Effector CD8-positive, alpha-beta T cell (primary cell): Measurements from ENCODE around the gene JADE2.
A peak's percentile ranks its signal among the peaks of the same experiment; 100 is the strongest.

Experiments
- DNase-seq: peaks from one replicate; lab custom pipeline; 2025; lab: John Stamatoyannopoulos, UW

Gene JADE2

DNA sequence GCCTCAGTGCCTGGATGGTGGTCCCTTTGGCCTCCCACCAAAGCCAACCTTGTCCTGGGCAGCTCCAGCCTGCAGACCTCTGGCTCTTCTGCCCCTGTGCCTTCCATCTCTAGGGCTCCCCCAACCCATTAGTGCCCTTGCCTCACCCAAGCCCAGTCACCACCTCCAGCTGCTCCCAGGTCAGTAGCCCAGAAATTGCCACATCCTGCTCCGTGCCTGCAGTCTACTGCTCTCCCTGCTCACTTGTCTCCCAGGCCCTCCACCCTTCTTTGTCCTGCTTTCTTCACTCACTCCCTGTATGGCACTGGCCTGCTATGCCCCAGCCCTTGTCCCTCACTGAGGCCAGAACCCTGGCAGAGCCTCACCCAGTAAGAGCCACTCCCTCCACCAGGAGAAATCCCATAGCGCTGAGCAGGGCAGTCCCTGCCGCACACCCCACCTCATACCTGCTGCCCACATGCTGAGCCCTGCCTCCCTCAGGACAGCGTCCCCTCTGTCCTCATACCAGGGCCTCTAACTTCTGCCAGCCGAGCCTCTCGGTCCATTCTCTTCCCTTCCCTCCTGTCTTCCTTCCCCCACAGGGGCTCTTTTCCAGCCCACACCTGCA, 44.4 kb downstream of the JADE2 start:
- DNase-seq: no peak

DNA sequence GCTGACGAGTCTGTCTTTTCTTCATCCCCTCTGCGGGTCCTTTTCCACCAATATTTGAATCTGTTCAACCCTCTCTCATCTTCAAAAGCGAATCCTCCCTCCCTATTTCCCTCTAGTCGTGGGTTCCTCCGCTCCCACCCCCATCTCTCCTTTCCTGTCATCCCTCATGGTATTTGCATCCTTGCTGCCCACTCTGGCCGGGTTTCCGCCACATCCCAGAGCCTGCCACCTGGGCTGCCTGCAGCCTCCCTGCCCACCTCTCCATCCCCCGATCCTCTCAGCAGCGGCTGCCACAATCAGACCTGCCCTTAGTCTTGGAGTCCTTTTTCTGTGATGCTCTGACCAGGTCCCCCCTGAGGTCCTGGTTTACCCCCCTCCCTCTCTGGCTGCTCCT, 44.9 kb downstream of the JADE2 start:
- no peak for DNase-seq

DNA sequence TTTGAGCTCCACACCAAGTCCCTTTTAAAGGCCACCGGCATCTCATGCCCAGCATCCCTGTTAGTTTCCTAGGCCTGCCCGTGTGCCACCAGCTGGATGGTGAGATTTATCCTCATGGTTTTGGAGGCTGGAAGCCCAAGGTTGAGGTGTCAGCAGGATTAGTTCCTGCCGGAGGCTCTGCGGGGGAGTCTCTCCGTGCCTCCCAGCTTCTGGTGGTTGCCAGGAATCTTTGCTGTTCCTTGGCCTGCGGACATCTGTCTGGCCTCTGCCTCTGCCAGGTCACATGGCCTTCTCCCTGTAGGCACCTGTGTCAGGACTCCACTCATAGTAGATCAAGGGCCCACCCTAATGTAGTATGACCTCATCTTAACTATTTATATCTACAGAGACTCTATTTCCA, 45.4 kb downstream of the JADE2 start:
- no peak for DNase-seq

DNA sequence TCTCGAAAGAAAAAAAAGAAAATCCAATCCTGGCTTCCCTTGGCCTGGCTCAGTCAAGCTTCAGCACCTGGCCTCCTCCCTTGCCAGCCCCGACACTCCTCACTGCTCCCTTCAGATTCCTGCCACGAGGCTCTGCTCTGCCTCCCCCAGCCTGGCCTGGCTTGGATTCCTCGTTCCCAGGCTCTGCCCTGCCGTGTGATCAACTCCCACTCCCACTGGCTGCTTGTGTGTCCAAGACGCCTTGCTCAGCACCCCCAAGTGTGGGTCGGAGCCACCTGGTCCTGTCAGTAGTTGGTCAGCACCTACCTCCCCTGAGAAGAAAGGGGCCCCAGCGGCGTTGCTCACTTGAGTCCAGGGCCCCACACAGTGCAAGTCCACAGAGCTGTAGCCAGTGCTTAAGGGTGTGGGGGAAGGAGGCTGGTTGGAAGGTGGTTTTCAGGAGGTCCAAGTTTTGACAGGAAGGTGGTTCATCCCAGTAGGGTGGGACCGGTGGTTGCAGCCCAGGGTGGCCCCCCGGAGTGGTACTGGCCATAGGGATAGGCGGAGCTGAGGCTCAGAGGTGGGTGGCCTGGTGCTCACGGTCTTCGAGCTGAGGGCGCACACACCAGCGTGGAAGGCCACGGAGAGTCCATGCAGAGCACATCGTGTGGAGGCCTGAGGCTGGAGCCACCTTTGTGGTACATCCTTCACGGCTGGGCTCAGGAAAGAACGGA, 46.4 kb downstream of the JADE2 start:
- DNase-seq: no peak

DNA sequence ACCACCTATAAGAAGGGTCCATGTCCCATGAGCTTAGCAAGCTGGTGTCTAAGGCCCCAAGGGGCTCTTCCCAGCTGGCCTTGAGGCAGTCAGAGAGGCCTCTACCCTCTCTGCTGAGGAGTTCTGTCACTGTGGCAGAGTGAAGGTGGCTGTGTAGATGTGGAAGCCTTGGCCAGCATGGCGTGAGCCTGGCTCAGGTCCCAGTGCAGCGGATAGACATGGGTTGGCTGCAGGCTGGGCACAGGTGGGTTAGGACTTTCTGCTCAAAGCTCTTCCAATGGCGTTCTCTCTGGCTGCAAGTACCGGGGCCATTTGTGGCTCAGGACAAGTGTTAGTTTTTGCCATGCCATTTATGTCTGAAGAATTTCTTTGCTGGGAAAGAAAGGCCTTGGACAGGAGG, 47.3 kb downstream of the JADE2 start:
- no peak for DNase-seq

DNA sequence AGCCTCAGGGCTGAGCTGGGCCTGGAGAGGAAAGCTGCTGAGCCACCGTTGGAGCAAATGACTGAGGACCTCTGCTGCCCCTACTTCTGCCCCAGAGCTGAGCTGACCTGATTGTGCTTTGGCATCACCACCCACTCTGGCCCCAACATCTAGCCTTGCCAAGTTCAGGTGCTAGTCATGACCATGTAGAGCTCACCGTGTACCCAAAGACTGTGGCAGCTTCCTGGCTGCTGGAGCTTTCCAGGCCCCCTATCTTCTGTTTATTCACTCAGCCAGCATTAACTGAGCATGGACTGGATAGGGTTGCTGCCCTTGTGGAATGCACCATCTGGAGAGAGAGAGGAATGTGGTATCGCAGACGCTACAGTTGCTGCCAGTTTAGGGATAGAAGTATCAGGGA, 49.1 kb downstream of the JADE2 start:
- no peak for DNase-seq

DNA sequence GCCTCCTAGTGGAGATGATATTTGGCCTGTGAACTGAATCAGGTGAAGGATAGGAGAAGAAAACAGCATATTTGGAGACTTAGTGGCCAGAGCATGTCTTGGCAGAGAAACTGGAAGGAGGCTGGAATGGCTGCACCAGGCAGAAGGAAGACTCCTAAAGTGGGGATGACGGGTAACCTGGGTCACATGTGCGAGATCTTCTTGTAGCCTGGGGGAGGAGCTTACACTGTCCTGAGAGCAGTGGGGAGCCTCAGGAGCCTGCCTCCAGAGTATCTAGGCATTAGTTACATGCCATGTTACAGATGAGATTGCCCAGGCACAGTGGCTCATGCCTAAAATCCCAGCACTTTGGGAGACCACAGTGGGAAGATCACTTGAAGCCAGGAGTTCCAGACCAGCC, 49.8 kb downstream of the JADE2 start:
- DNase-seq: no peak

DNA sequence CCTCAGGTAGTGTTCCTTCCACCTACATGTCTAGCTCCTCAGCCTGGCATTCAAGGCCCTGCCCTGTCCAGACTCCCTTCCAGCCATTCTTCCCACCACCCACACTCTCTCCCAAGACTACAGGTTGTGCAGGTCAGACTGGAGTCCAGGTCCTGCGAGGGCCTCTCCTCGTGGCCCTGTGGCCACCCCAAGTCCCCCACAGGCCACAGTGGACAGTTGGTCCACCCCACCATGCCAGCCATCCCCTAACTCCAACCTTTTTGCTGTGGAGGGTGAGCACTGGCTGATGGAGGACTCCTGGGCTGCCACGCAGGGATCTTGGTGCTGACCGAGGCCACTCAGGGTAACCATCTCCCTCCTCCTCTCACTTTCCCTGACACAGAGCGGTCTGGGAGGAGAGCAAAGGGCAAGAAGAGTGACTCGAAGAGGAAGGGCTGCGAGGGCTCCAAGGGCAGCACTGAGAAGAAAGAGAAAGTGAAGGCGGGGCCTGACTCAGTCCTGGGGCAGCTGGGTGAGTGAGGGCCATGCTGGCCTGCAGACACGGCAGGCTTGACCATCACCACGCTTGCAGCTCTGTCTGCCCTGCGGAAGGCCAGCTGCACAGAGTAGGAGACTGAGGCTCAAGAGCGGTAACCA, 51.0 kb downstream of the JADE2 start:
- no peak for DNase-seq

DNA sequence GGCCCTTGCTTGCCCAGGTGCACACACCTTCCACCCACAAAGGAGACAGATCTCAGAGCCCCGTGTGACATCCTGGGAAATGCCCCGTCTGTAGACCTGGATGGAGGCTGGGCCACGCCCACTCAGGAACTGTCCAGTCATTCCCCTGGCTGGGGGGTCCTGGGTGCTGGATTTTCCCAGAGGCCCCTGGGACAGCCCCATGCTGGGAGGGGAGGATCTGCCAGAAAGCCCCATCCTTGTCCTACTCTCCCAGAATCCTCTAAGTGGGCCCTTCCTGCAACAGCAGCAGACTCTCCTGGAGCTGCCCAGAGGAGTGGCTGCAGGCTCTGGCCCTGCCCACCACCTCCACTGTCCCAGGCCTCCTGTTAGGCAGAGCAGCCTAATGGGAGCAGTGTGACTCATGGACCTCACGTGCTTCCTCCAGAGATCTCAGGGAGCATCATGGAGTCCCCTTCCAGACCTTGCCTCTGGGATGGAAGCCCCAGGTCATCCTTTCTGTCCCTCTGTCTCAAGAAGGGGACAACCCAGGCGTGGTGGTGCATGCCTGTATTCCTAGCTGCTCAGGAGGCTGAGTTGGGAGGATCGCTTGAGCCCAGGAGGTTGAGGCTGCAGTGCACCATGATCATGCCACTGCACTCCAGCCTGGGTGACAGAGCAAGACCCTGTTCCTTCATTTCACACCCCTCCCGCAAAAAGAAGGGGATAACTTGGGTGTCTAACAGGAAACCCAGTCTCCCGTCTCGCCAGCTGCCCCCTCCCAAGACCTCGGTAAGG, 51.7 kb downstream of the JADE2 start:
- DNase-seq: no peak

DNA sequence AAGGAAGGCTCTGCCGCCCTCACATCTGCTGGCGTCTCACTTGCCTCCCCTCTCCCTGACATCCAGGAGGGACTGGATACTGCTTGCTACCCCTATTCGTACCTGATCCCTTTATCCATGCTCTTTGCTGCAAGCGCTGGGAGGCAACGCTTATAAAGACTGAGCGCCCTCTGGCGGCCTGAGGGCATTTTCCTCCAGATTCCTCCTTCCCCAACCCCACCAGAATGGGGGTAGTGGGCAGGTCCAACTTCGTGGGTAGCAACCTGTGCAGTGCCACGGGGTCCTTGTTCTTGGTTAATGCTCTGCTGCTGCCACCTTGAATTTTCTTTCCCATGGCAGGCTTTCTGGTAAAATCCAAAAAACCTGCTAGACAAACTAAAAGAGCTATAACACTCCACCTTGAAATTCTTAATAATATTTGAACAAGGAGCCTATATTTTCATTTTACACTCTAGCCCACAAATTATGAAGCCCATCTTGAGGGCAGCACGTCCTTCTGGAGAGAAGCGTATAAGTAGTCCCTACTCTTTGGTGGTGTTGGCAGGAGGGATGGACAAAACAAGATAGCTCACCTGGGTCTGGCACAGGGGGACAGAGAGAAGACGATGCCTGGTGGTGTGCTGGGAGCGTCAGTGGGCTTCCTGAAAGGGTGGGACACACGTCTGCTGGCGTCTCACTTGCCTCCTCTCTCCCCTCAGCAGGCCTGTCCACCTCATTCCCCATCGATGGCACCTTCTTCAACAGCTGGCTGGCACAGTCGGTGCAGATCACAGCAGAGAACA, 52.5 kb downstream of the JADE2 start:
- peak; percentile 65 for DNase-seq

DNA sequence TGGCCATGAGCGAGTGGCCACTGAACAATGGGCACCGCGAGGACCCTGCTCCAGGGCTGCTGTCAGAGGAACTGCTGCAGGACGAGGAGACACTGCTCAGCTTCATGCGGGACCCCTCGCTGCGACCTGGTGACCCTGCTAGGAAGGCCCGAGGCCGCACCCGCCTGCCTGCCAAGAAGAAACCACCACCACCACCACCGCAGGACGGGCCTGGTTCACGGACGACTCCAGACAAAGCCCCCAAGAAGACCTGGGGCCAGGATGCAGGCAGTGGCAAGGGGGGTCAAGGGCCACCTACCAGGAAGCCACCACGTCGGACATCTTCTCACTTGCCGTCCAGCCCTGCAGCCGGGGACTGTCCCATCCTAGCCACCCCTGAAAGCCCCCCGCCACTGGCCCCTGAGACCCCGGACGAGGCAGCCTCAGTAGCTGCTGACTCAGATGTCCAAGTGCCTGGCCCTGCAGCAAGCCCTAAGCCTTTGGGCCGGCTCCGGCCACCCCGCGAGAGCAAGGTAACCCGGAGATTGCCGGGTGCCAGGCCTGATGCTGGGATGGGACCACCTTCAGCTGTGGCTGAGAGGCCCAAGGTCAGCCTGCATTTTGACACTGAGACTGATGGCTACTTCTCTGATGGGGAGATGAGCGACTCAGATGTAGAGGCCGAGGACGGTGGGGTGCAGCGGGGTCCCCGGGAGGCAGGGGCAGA, 53.3 kb downstream of the JADE2 start:
- no peak for DNase-seq

DNA sequence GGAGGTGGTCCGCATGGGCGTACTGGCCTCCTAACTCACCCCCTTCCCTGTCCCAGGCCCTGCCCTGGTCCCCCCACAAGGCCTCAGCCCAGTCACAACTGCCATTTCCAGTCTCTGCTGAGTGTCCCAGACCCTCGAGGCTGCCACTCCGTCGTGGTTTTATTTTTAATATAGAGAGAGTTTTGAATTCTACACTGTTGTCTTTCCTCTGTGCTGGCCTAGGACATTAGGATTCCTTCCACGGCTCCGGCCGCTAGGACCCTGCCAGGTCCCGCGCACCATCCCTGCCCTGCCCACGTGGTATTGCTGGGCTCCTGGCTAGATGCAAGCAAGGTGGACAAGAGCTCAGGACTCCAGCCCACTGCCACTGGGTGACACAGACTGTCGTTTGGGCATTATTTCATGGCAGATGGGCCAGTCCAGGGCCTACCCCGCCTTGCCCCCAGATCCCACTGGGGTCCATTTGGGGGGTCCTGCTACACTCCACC, 53.9 kb downstream of the JADE2 start:
- no peak for DNase-seq

DNA sequence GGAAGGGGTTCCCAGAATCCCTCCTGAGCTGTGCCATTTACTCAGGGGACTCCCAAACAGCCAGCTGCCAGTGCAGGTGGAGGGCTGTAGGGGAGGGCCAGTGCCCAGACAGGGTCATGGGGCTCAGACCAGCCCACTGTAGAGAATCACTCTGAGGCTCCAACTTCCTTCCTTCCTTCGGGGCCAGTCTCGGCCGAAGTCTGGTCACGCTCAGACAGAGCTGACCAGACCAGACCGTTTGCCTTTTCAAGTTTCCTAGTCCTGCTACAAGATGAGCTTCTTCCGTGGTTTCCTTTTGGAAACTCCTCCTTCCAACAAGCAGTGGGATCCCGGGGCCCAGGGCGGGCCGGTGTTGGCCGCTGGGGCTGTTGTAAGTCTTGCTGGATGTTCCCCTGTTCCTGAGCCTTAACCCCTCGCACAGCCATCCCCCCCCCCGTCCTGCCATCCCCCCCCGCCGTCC, 54.6 kb downstream of the JADE2 start:
- DNase-seq: no peak

DNA sequence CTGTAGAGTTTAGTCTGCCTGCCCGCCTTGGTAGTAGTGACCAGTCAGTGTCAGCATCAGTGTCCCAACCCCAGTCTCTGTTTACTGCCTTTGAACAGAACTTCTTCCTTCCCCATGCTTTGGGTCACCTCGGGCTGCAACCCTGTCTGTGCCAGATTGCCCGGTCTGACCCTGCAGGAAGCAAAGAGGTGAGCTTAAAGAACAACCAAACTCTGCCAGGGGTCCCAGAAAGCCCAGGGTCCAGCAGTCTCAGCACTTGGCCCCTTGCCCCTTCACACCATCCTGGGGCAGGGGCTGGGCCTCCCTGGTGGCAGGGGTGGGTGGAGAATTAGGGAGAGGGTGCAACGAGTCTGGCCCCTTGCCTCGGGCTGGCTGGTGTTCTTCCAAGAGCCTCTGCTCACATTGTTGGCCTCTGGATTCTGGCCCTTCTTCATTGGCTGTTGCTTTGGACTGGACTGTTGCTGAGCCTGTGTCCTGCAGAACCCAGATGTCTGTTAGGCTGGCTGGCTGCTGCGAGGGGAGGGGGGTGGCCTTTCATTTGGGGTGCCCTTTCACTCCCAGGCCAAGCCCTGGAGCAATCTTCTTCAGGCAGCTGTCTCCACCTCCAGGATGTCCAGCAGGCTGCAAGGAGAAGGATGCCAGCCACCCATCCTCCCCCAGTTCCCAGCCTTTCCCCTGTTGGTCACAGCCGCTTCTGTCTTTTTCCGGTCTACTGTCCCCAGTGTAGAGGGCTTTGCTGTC, 55.9 kb downstream of the JADE2 start:
- DNase-seq: no peak

DNA sequence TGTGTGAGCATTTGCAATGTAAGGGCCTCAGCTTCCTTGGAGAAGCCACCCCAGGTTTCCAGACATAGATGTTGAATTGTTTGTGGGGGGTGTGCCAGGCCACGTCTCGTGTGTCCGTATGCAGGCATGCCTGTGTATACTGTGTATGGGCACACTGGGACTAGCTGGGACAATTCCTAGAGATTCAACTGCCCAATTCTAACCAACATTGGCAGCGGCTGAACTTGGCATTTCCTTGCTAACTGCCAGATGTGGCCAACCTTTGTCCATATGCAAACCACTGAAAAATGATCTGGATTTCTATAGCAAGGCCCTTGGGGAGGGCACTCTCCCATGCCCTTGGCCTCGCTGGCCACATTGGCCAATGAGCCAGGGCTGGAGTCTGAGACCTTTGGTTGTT, 56.8 kb downstream of the JADE2 start:
- DNase-seq: no peak

DNA sequence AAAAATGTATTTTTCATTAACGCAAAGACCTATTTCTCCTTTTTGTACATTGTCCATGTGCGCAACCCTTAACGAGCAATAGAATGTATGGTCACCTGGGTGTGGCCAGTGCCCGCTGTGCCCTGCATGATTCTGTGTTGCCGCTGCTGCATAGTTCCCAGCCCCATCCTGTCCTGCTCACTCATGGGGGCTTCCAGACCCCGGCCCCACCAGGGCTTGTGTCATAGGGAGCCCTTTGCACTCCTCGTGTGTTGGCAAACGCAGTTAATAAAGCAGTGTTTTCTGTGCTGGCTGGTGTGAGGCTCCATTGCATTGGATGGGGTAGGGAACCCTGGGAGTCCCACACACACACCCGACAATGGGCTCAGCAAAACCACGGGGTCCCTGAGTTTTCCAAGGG, 57.5 kb downstream of the JADE2 start:
- no peak for DNase-seq

DNA sequence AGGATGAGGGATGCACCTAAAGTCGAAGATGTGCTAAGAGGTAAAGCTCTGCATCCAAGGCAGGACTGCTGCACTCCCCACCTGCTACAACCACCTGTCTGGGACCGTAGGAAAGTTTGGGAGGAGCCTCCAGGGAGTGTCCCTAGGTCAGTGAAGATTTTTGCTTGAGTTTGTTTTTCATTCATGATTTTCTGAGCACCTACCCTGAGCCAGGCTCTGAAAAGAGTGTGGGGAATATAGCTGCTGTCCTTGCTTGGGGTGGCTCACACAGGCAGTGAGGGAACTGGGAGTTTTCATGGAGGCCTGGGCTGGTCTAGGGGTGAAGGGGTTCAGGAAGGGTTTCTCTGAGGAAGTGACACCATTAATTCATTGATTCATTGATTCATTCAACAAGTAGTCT, 58.3 kb downstream of the JADE2 start:
- DNase-seq: no peak

DNA sequence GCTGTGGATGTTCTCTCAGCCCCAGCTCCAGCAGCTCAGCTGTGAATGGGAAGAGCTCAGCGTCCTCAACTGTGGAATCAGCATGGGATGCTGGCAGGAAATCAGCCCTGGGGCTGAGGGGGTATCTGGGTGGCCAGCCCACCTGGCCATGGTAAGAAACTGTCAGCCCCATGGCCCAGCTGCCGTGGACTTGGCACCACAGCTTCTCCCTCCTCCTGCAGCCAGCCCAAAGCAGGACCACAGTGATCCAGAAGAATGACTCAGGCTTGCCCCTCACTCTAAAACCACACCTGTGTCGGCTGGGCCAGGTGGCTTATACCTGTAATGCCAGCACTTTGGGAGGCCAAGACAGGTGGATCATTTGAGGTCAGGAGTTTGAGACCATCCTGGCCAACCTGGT, 59.2 kb downstream of the JADE2 start:
- no peak for DNase-seq

DNA sequence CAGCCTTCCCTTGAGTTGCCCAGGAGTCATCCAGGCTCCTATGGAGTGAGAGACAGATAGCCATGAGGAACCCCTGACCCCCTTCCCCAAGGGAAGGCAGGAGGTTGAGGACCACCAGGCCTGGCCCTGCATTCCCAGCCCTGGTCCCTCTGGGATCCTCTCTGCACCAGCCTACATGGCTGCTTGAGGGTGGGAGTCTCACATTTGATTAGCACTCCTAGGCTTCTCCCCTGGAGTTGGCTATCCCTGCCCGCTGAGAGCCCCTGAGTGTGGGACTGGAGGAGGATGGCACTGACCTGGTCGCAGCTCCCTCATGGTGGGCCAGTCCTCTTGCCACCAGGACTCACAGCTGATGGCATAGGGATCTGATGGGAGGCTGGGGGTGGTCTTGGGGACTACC, 60.5 kb downstream of the JADE2 start:
- no peak for DNase-seq

DNA sequence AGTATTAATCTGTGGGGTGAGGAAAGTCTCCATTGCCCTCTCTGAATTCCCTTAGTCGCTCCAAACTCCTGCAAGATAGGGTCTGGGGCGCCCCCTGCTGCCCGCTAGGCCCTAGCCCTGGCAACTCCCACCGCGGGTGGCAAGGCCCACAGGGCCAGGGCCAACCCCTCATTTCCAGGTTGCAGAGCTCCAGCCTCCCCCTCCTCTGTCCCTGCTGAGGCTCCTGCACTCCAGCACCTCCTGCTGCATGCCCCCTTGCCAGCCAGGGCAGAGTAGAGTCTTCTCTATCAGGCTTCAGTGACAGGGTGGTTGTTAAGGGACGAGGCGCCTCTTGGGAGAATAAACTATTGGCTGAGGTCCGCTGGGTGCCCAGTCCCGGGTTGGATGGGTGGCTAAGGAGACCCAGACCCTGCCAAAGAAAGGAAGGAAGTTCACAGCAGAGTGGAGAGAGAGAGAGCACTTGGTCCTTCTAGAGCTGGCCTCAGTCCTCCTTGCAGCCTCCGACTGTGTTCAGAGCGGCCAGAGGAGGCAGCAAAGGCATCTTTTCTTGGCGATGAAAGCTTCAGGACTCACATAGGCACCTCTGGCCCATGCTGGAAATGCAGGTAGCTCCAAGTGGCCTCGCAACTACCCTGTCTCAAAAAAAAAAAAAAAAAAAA, 61.5 kb downstream of the JADE2 start:
- peak; percentile 68 for DNase-seq
